ENCODE measurements around the gene PRDX5. TPM values are rescaled to one million over a fixed set of nuclear protein-coding genes. Genes with fewer than 3 reads are reported as not detected.

Gene PRDX5
- total and polyA plus RNA-seq, 9 of the 15 experiments (the other 6 are each of a cell fraction or from before 2014, with no cell fraction given) = 40.8 to 327 (median 204) TPM

DNA sequence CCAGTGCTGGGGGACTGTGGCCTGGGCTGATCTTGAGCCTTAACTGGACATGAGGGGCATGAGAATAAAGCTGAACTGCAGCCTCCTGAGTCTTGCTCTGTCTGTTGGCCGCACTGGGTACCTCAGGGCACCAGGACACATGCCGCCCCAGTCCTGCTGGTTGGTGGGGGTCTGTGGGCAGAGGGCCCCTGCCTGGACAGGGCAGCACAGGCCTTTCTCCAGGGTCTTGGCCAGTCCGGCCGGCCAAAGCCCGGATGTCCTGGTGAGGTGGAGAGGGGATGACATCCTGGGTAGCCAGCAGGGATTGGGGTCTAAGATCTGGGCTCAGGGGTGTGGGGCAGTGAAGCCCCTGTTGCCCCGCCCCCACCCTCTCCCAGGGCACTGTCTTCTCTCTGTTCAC, 39.5 kb downstream of the PRDX5 start:
- POLR2A ChIA-PET = interaction anchor here (1.3 to 1.6 kb wide), 3 partner anchors 10 to 40 kb away, joined by 5 to 12 read pairs (median 6); partner anchors contain the start of genes PRDX5 and TRMT112
- intact Hi-C loops (cut with micrococcal nuclease) = loop anchor here (5.0 kb wide), 7 partner anchors 50 to 290 kb away; partner anchors contain the start of genes FERMT3 and STIP1
- FAIRE-seq = no peak

GRCh38 chr11:64357904-64358535, 40.1 kb downstream of the PRDX5 start:
- intact Hi-C loops (cut with micrococcal nuclease) = loop anchor here (5.0 kb wide), 7 partner anchors 49 to 289 kb away; partner anchors contain the start of genes FERMT3 and STIP1
- ChIA-PET CTCF (ENCODE audit: low intra/inter-chr PET ratio) (no interaction called here), POLR2A (interaction anchor here (0.5 to 1.3 kb wide), 3 partner anchors 9 to 519 kb away, joined by 4 to 5 read pairs (median 4); no protein-coding TSS in a partner anchor)
- ATAC-seq (peak; percentile 35), FAIRE-seq (peak; percentile 75), DNase-seq (ENCODE audit: extremely low read depth in 1 of 4, low spot score in 3 of 4) (peak; percentile 64 to 89 (median 77))
- Histone ChIP-seq H3K27ac (ENCODE audit: extremely low read depth, low read depth, low read length) (peak overlapping the region; percentile 91), H3K9me1 (ENCODE audit: control insufficient read depth, insufficient read depth, low read length) (peaks cover 3% of the 10 kb centered on the region), H3K9me3 (replicated peaks; ENCODE audit: control insufficient read depth, insufficient read depth, low read depth, low read length) (no peaks in the 10 kb centered on the region), H3K27me3 (ENCODE audit: control insufficient read depth in 2 of 2, insufficient read depth in 2 of 2, low read length in 2 of 2) (no peaks in the 10 kb centered on the region), H3K4me1 (replicated peaks in 1 of 2; ENCODE audit: control insufficient read depth in 2 of 2, insufficient read depth in 2 of 2, low read length in 2 of 2) (peaks cover 34 to 73% of the 10 kb centered on the region in 2 experiments), H3K9ac (ENCODE audit: insufficient read depth in 1 of 2, low read depth in 2 of 2, low read length in 2 of 2) (peak overlapping the region; percentile 88 to 97), H3K36me3 (ENCODE audit: control insufficient read depth, insufficient read depth, low read length) (peaks cover 33% of the 10 kb centered on the region; the same call in 2 of the 3 replicates), H3K4me2 (ENCODE audit: insufficient read depth, low read length) (peak overlapping the region; percentile 94), H3K4me3 (peak overlapping the region; percentile 81), H3K79me2 (ENCODE audit: control insufficient read depth, insufficient read depth, low read length) (peaks cover 24% of the 10 kb centered on the region), H4K20me1 (replicated peaks; ENCODE audit: control insufficient read depth, insufficient read depth, low read length) (no peaks in the 10 kb centered on the region), H2AFZ (ENCODE audit: low read depth, low read length) (peak overlapping the region; percentile 89)
- no TSS peak for BruUV-seq (replicated peaks)
- in situ Hi-C loops (cut with MboI) = loop anchor here (5.0 kb wide), 1 partner anchor 299 kb away; no protein-coding TSS in a partner anchor
- 18% methylated on average over 10 of the region's 13 CpGs for WGBS (ENCODE audit: insufficient coverage, low coverage, missing lambda C conversion rate)
- TF ChIP-seq RB1 (IDR thresholded peaks at IDR 0.05; ENCODE audit: low read depth) (no peak), NKRF (IDR thresholded peaks at IDR 0.05; ENCODE audit: borderline replicate concordance) (peak; percentile 32; the same call in 1 of the 2 replicates), ZNF583 (CRISPR knock-in tag; IDR thresholded peaks at IDR 0.05) (no peak), ATF3 (IDR thresholded peaks at IDR 0.05) (0 out of 2 replicates have a peak, but pooled peaks have one; percentile 17), ATF3 (CRISPR knock-in tag; conservative IDR thresholded peaks at IDR 0.05) (no peak)

More for the DNA sequence above, 39.5 kb downstream of the PRDX5 start:
- Histone ChIP-seq H3K4me1 (replicated peaks in 1 of 2; ENCODE audit: control insufficient read depth in 2 of 2, insufficient read depth in 2 of 2, low read length in 2 of 2) (peaks cover 34 to 79% of the 10 kb centered on the region in 2 experiments), H2AFZ (ENCODE audit: low read depth, low read length) (peak overlapping the region; percentile 89; the same call in 1 of the 2 replicates), H3K9me3 (replicated peaks; ENCODE audit: control insufficient read depth, insufficient read depth, low read depth, low read length) (no peaks in the 10 kb centered on the region), H3K9me1 (ENCODE audit: control insufficient read depth, insufficient read depth, low read length) (peaks cover 3% of the 10 kb centered on the region), H3K27ac (ENCODE audit: extremely low read depth, low read depth, low read length) (peak overlapping the region; percentile 56), H3K4me3 (no peak overlapping the region), H3K9ac (ENCODE audit: insufficient read depth in 1 of 2, low read depth in 2 of 2, low read length in 2 of 2) (peak overlapping the region; percentile 88 to 97), H3K27me3 (ENCODE audit: control insufficient read depth in 2 of 2, insufficient read depth in 2 of 2, low read length in 2 of 2) (no peaks in the 10 kb centered on the region), H3K4me2 (ENCODE audit: insufficient read depth, low read length) (peak overlapping the region; percentile 94), H4K20me1 (replicated peaks; ENCODE audit: control insufficient read depth, insufficient read depth, low read length) (no peaks in the 10 kb centered on the region), H3K79me2 (ENCODE audit: control insufficient read depth, insufficient read depth, low read length) (peaks cover 24% of the 10 kb centered on the region), H3K36me3 (ENCODE audit: control insufficient read depth, insufficient read depth, low read length) (peaks cover 28% of the 10 kb centered on the region; the same call in 2 of the 3 replicates)
- CTCF ChIA-PET (ENCODE audit: low intra/inter-chr PET ratio) = no interaction called here
- no peak for ATAC-seq
- no TSS peak for BruUV-seq (replicated peaks)
- in situ Hi-C loops (cut with MboI) = loop anchor here (5.0 kb wide), 1 partner anchor 300 kb away; no protein-coding TSS in a partner anchor
- 50% methylated on average over 5 of the region's 6 CpGs for WGBS (ENCODE audit: insufficient coverage, low coverage, missing lambda C conversion rate)
- no peak for DNase-seq (ENCODE audit: extremely low read depth in 1 of 4, low spot score in 3 of 4)
- 0 out of 2 replicates have a peak, but pooled peaks have one; percentile 19 for TF ChIP-seq ZNF263 (CRISPR knock-in tag; IDR thresholded peaks at IDR 0.05; ENCODE audit: borderline replicate concordance)
- TF ChIP-seq GABPB1 (CRISPR knock-in tag; IDR thresholded peaks at IDR 0.05) = no peak
- TF ChIP-seq FOSL1 (tag; conservative IDR thresholded peaks at IDR 0.05) = 0 out of 2 replicates have a peak, but pooled peaks have one; percentile 29
- no peak for TF ChIP-seq JUND (IDR thresholded peaks at IDR 0.05; ENCODE audit: borderline replicate concordance, low read depth, low read length)
- TF ChIP-seq JUND (tag; IDR thresholded peaks at IDR 0.05; ENCODE audit: borderline replicate concordance, low read depth, low read length) = 0 out of 3 replicates have a peak, but pooled peaks have one; percentile 4
